DMS 273 treated with DMSO at 0.1 percent for 48 hours (cell line): Measurements from ENCODE around the gene PLXNB2.
"Not testable (repeated sequence)": the region's sequence is repeated elsewhere in the genome, so short reads cannot be mapped to it uniquely, and the experiment has no call there.

ENCODE experiments used
- DNase-seq: peaks from one replicate; lab custom pipeline; 2025; lab: John Stamatoyannopoulos, UW

Gene PLXNB2

DNA sequence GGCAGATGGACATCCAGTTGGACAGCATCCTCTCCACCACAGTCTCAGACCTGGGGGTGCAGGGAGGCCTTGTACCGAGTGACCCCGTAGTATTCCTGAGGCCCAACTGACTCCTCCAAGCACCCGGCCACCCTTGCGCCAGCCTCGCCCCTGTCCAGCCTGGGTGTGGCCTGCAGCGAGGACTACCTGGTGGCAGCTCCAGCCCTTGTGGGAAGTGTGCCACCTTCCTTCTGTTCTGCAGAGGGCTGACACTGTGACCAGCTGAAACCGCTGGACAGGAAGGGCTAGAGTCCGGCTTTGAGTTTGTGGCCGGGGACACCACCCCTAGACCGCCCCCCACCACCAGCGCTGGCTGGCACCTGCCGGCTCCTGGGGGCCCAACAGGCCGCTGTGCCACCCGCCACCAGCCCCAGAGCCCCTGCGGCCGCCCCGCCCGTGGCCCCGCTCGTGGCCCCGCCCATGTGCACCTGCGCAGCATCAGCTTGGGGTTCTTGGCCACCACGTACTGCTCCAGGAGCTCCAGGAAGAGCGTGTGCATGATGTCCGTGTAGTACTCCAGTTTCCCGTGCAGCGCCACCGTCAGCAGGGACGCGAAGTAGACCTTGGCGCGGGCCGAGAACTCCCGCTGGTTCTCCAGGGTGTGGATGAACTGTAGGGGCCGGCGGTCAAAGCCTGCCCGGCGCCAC lies 27.3 kb downstream of the PLXNB2 start:
- DNase-seq, result no peak

DNA sequence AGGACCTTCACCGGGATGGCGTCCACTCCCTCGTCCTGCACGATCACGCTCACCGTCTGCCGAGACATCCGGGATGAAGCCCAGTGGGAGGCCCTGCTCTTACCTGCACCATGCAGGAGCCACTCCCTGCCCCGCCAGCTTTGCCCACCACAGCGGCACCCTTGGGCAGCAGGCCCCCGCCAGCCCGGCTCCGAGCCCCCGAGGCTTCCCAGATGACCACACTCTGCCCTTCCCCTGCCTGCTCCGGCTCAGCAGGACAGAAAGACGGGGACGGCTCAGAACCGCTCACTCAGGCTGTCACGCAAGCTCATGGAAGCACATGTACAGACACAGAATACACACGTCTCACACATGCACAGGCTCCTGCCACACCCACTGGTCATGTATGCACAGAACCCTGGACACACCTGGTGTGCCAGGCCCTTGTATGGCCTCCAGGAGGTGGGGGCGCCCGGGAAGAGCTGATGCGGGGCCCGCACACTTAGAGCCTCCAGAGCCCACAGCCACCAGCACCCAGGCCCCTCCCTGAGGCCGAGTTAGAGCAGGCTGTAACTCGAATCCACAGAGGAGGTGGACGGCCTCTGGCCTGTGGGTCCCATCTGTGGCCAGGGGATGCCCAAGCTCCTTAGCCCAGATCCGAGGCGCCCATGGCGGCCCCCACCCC lies 28.4 kb downstream of the PLXNB2 start:
- no peak for DNase-seq

DNA sequence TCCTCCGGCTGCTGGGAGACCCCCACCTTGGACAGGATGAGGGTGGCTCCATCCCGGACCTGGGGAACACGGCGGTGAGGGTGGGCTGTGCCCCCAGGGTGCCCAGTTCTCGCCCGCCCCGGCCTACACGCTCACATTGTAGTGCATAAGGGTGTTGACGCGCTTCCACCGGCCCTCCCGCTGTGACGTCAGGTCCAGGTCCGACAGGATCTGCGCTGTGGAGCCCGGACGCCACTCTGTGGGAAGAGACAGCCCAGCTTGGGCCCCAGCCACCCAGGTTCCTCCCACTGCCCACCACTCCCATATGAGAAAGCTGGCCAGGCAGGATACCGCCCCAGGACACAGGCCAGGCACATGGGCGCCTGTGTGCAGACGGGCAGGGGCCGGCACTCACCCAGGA lies 29.0 kb downstream of the PLXNB2 start:
- DNase-seq, result no peak

DNA sequence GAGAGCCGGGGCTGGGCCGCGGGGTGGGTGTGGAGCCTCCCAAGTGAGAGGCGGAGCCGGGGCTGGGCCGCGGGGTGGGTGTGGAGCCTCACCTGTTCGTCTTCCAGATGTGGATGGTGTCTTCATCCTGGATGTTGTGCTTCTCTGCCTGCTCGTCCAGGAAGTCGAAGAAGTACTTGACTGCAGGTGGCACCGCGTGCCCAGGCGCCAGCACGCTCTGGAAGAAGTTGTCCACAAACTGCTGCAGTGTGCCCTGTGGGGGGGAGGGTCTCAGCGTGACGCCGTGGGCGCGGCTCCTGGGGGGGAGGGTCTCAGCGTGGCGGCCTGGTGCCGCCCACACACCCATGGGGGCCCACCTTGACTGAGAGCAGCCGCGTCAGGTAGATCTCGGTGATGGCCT lies 29.7 kb downstream of the PLXNB2 start:
- no peak for DNase-seq

DNA sequence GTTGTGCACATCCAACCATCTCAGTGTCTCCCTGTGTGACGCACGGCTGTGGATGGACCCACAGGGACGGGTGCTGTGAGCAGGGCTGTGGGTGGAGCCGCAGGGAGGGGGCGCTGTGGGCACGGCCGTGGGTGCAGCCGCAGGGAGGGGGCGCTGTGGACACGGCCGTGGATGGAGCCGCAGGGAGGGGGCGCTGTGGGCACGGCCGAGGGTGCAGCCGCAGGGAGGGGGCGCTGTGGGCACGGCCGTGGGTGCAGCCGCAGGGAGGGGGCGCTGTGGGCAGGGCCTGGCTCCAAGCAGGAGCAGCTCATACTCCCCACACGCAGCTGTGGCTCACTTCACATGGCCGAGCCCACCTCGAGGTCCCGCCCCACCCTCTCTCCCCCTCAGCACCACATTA lies 31.3 kb downstream of the PLXNB2 start:
- DNase-seq, result no peak

DNA sequence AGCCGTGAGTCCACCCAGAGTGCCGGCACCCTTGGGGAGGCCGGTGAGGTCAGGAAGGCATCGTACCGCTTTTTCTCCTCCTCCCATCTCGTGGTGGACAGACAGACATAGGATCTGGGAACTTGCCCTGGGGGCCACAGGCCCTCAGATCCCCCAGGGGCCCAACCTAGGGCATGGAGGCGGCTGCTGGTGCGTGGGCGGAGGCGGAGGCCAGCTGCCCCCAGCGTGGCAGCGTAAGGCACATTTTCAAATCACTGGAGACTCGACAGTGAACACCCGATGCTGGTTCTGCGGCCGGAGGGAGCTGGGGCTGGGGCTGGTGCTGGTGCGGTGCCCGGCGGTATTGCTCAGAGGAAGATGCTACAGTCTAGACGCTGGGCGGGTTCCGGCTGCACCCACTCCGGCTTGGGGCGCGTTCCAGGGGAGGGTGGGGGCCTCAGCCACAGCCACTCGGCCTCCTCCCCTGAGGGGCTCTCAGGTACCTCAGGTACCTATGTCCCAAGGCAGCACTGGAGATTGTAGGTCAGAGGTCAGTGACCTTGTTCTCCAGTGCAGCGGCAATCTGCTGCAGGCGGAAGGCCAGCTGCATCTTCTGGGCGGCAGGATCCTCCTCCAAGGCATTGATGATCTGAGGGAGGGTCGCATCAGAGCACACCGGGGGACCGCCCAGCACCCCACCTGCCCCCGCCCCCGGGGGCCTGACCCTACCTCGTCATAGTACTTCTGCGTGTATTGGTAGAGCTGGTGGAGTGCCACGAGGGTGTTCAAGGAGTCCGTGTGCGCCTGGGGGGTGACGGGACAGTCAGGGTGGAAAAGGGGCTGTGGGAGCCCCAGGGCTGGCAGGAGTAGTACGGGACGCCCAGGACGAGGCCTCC lies 32.0 kb downstream of the PLXNB2 start:
- no peak for DNase-seq

DNA sequence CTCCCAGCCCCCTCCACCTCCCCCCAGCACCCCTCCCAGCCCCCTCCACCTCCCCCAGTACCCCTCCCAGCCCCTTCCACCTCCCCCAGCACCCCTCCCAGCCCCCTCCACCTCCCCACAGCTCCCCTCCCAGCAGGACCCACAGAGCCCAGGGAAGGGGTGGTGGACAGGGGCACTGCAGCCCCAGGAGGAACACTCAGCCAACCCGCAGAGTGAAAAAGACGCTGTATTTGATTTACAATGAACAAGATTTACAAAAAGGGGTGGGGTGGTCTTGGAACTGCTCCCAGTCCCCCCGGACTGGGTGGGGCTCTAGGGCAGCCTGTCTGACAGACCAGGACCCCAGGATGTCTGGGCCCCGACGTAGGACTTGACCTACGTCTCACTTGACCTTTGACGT lies 32.7 kb downstream of the PLXNB2 start:
- no peak for DNase-seq

DNA sequence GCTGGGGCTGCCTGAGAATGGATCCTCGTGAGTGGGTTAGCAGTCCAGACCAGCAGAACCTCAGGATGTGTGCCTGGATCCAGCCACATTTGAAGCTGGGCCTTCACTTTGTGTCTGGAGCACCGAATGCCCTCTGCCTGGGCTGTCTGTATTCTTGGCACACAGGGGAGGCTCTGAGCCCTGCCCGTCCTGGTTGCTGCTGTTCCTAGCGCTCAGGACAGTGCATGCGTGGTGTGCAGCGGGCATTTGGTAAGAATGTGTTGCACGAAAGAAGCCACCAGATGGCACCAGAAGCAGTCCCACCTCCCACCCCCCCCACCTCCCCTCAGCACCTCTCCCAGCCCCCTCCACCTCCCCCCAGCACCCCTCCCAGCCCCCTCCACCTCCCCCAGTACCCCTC lies 33.1 kb downstream of the PLXNB2 start:
- DNase-seq, result no peak

DNA sequence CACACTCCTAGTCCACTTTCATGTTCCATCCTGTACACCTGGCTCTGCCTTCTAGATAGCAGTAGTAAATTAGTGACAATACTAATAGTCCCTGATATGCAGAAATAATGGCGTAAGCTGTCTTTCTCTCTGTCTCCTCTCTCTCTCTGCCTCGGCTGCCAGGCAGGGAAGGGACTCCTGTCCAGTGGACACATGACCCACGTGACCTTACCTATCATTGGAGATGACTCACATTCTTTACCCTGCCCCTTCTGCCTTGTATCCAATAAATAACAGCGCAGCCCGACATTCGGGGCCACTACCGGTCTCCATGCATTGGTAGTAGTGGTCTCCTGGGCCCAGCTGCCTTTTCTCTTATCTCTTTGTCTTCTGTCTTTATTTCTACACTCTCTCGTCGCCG lies 33.7 kb downstream of the PLXNB2 start:
- DNase-seq, result not testable (repeated sequence)

DNA sequence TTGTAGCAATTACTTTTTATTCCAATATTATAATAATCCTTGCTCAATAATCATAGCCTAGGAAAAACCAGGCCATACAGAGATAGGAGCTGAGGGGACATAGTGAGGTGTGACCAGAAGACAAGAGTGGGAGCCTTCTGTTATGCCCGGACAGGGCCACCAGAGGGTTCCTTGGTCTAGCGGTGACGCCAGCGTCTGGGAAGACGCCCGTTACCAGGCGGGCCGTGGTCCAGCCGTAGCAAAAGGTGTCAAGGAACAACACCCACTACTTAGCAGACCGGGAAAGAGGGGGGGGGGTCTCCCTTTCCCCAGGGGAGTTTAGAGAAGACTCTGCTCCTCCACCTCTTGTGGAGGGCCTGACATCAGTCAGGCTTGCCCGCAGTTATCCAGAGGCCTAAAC lies 34.1 kb downstream of the PLXNB2 start:
- DNase-seq, result not testable (repeated sequence)

DNA sequence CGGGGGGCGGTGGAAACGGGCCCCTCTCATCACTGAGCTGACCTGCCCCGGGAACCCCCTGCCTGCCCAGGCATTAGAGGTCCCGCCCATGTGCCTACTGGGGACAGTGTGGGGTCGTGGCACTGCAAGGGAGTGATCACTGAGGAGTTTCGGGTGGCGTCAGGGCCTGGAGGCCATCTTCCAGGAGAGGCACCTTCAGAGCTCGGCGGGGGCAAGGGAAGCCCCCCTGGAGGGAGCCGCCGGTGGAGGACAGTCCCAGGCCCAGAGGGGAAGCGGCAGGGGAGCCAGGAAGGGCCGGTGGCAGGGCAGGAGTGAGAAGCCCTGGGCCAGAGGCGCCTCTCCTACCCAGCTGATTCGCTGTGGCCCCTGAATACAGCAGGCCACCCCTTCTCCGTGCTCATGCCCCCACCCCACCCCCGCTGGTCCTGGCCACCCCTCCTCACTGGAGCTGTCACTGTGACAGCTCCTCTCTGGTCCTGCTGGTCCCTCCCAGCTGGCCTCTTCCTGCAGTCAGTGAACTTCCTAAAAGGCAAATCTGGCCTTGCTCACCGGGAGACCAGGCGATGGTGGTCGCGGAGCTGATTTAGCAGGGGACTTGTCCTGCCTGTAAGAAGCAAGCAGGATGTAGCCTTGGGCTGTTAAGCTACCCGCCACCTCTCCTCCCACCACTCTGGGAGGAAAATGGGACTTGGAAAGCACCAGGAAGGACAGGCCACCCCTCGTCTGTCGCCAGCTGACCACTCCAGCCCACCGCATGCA lies 35.2 kb downstream of the PLXNB2 start:
- DNase-seq, result no peak

DNA sequence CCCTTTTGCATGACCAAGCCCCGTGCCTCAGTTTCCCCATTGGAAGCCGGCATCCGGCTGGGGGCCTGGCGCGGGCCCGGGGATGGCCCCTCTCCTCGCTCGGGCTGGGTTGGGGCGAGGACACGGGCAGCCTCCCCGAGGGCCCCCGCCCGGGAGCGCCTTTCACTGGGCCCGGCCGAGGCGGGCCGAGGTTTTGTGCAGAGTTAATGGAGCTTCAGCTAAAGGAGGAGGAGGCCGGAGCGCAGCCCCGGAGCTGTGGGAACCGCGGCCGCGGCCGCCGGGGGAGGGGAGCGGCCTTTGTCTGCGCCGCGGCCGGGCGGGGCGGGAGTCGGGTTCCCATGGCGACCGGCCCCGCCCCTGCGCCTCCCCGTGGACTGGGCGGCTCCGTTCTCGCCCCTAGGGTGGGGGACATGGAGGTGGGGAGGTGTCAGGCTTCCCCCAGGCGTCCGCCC lies 35.9 kb downstream of the PLXNB2 start:
- DNase-seq, result no peak

DNA sequence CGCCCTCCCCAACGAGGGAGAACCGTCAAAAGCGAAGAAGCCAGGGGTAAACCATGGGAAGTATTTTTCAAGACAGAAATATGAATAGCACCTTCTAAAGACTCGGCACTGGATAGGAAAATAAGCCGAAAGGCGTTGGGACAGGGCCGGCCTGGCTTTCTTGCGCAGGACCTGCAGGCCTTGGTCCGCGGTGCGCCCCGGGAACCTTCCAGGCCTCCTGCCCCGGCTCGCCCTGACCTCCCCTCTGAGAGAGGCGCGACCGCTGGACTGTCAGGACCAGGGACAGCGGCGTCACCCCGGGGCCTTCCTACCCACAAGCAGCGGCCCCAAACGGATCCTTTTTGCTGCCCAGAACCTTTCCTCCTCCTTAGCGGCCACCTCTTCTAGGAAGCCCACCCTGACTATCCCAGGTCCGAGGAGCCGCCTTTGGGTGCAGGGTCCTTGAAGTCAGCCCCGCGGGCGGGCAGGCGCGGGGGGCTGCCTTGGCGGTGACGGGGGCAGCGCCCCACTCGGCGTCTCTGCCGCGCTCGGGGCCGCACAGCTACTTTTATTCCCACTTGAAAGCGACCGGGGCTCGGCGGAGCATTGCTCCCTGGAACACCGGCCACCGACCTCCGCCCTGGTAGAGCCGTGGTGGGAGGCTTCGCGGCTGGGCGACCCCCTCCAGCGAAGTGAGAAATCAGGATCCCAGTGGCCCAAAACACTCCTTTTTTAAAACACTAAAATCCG lies 36.6 kb downstream of the PLXNB2 start:
- no peak for DNase-seq

DNA sequence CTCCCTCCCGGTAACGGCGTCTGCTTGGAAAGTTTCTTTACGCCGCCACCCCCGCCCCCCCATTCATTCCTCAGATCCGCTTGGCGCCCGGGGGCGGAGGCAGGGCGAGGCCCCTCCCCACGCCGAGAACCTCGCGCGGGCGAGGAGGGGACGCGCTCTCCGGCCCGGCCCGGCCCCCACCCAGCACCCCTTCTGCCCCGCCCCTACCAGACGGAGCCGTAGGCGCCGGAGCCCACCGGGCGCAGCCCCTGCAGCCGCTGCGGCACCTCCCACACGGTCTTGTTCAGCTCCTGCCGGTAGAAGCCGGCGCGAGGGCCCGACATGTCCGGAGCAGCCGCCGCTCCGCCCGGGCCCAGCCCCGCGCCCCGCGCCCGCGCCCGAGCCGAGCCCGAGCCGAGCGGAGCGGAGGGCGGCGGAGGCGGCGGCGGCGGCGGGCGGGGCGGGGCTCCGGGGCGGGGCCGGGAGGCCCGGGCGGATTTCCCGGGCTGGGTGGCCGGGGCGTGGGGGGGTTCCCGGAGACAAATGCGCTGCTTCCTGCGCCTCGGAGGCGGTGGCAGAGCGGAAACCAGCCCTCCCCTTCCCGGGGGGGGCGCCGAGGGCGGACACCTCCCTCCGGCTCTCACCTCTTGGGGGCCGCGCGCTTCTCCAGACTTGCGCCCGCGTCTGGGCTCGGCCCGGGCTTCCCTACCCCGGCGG lies 37.3 kb downstream of the PLXNB2 start, which contains the start of gene MAPK11:
Gene MAPK11 (minus strand): TSS at position 411 of the 696 bp plus-strand sequence. CDS start 88 bp downstream, at position 323.
- DNase-seq, result no peak

DNA sequence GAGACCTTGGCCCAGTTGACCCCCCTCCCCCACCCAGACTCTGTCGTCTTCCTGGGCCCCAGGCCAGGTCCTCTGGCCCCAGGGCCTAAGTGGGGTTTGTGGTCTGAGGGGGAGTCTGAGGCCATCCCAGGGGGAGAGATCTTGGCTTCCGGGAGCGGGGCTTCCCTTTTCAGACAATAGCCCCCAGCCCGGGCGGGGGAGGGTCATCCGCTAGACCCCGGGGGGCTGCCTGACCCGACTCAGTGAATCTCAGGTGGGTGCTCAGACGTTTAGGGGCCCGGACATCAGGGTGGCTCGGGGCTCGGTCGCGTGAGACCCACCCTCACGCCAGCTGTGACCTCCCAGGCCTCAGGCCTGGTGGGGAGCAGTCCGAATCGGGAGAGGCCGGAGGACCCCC lies 37.9 kb downstream of the PLXNB2 start:
- DNase-seq, result no peak

DNA sequence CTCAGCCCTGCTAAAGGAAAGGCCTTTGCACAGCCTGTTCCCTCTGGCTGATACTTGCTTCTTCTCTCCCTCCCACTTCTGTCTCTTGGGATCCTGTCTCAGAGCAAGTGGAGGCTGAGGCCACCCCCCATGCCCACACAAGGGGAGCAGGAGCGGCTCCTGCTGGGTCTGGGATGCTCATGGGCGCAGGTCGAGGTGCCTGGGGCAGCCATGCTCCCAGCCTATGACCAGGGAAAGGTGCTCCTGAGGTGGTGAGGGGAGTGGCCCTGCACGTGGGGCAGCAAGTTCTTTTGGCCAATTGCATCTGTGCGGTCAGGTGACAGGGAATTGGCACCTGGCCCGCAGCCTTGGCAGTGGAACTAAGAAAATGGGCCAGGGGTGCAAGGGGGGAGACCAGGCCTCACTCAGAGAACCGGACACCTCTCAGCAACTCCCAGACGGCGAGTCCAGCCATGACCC lies 38.8 kb downstream of the PLXNB2 start:
- no peak for DNase-seq

DNA sequence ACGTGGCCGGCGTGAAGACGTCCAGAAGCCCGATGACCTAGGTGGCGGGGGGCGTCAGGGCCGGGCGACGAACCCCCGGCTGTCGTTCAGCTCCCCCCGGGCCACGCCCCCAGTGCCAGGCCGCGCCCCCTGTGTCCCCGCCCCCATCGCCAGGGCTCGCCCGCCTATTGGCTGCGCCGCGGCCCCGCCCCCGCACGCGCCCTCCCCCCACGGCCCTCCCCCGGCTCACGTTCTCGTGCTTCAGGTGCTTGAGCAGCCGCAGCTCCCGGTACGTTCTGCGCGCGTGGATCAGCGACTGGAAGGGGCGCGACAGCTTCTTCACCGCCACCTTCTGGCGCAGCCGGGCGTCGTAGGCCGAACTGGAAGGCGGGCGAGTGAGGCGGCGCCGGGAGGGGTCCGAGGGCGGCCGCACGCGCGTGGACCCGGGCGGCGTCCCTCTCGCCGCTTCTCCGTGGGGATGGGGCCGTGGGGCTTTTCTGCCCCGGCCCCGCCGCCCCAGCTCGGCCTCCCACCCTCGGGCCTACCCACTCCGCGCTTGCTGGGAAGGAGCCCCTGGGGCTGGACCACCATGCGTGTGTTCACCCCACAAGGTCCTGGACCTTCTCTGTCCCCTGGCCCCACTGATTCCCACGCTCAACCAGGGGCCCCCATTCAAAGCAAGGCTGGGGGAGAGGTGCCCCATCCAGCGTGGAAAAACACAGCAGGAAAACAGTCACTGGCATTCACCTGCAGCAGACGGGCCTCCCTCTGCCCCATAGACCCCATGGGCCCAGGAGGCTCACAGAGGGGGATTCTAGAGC lies 39.7 kb downstream of the PLXNB2 start:
- DNase-seq, result no peak

DNA sequence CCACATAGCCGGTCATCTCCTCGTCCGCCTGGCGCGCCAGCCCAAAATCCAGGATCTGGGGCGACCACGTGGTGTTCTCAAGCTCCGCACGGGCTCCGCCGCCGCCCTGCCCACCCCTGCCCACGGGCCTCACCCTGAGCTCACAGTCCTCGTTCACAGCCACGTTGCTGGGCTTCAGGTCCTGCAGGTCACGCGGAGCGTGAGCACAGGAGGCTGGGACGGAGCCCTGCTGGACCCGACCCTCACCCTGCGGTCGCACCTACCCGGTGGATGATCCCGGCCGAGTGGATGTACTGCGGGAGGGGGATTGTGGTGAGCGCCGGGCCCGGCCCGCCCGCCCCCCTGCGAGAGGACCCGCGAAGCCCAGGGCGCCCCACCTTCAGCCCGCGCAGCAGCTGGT lies 40.5 kb downstream of the PLXNB2 start:
- DNase-seq, result no peak

DNA sequence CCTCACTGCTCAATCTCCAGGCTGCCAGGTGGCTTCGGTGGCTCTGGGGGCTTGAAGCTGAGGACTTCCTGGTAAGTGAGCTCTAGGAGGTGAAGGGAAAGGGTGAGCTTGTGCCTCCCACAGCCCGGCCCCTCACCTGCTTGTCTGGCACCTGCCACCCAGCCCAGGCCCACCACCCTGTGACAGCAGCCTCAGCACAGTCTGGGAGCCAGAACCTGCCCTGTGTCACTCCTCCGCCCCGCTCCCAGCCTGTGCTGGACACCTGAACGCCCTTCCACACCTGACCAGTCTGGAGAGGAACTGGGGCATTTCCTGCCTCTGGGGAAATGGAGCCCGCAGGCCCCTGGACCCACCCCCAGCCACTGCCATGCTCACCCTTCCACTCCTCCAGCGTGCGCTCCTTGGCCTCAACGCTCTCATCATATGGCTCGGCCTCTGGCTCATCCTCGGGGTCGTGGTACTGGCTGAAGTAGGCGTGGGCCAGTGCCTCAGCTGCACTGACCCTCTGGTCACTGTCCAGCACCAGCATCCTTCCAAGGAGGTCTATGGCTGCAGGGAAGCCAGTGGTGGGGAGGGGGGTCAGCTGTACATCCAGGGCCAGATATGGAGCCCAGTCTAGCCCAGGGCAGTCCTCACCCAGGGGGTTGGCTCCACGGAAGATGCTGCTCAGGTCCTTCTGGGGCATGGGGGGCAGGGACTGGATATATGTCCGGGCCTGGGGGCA lies 42.3 kb downstream of the PLXNB2 start:
- DNase-seq, result no peak
